ENCODE data around the gene TCAF1. TPM values are rescaled to one million over a fixed set of nuclear protein-coding genes. Genes with fewer than 3 reads are reported as not detected.

TCAF1 gene
- polyA plus RNA-seq, 1 donor (not counting 4 experiments of a cell fraction or from before 2014, with no cell fraction given) = 13.3 TPM

- Histone ChIP-seq H3K27me3 (ENCODE audit: control insufficient read depth, extremely low read depth, insufficient read depth, low read length) (no peaks in the 10 kb centered on the region), H3K9me3 (ENCODE audit: control insufficient read depth, low read depth, low read length) (no peaks in the 10 kb centered on the region), H3K4me1 (ENCODE audit: control insufficient read depth, extremely low read depth, insufficient read depth, low read length) (no peaks in the 10 kb centered on the region), H2AFZ (ENCODE audit: control insufficient read depth, low read length) (no peak overlapping the region), H3K9ac (ENCODE audit: control insufficient read depth, extremely low read depth, insufficient read depth, low read length) (no peak overlapping the region), H3K4me2 (ENCODE audit: control insufficient read depth, extremely low read depth, insufficient read depth, low read depth, low read length) (no peak overlapping the region), H3K4me3 (ENCODE audit: control insufficient read depth in 2 of 3, extremely low read depth in 1 of 3, insufficient read depth in 2 of 3, low read depth in 1 of 3, low read length in 3 of 3) (no peak overlapping the region), H3K9me1 (ENCODE audit: control insufficient read depth, extremely low read depth, insufficient read depth, low read length) (no peaks in the 10 kb centered on the region), H3K36me3 (ENCODE audit: control insufficient read depth in 2 of 2, extremely low read depth in 1 of 2, insufficient read depth in 2 of 2, low read length in 2 of 2) (no peaks in the 10 kb centered on the region), H4K20me1 (ENCODE audit: control insufficient read depth, extremely low read depth, insufficient read depth, low read length) (no peaks in the 10 kb centered on the region), H3K27ac (ENCODE audit: control insufficient read depth, insufficient read depth, low read length) (no peak overlapping the region), H3K79me2 (ENCODE audit: control insufficient read depth, insufficient read depth, low read length) (no peaks in the 10 kb centered on the region)
- DNase-seq (ENCODE audit: low read depth, low spot score) (no peak), FAIRE-seq (no peak)
- TF ChIP-seq CTCF (optimal IDR thresholded peaks at IDR 0.05 in 1 of 3, IDR thresholded peaks at IDR 0.05 in 1 of 3, conservative IDR thresholded peaks at IDR 0.05 in 1 of 3; ENCODE audit: extremely low read depth in 1 of 3, insufficient read depth in 2 of 3, low read length in 3 of 3) (no peak), EZH2 (IDR thresholded peaks at IDR 0.05; ENCODE audit: low read length) (no peak)
- dilution Hi-C loops (cut with MboI; ENCODE audit: extremely low pct_ligation_motif_present, low sequenced_read_pairs) = no loop called here
Observed at GRCh38 chr7:143914938-143915652, 13.1 kb upstream of the TCAF1 start.

GRCh38 chr7:143913945-143914615 lies 12.1 kb upstream of the TCAF1 start:
- FAIRE-seq (no peak), DNase-seq (ENCODE audit: low read depth, low spot score) (no peak)
- dilution Hi-C loops (cut with MboI; ENCODE audit: extremely low pct_ligation_motif_present, low sequenced_read_pairs) = no loop called here
- Histone ChIP-seq H3K9ac (ENCODE audit: control insufficient read depth, extremely low read depth, insufficient read depth, low read length) (no peak overlapping the region), H3K4me2 (ENCODE audit: control insufficient read depth, extremely low read depth, insufficient read depth, low read depth, low read length) (no peak overlapping the region), H3K79me2 (ENCODE audit: control insufficient read depth, insufficient read depth, low read length) (no peaks in the 10 kb centered on the region), H3K9me1 (ENCODE audit: control insufficient read depth, extremely low read depth, insufficient read depth, low read length) (no peaks in the 10 kb centered on the region), H2AFZ (ENCODE audit: control insufficient read depth, low read length) (no peak overlapping the region), H3K4me3 (ENCODE audit: control insufficient read depth in 2 of 3, extremely low read depth in 1 of 3, insufficient read depth in 2 of 3, low read depth in 1 of 3, low read length in 3 of 3) (no peak overlapping the region), H4K20me1 (ENCODE audit: control insufficient read depth, extremely low read depth, insufficient read depth, low read length) (no peaks in the 10 kb centered on the region), H3K36me3 (ENCODE audit: control insufficient read depth in 2 of 2, extremely low read depth in 1 of 2, insufficient read depth in 2 of 2, low read length in 2 of 2) (no peaks in the 10 kb centered on the region), H3K4me1 (ENCODE audit: control insufficient read depth, extremely low read depth, insufficient read depth, low read length) (no peaks in the 10 kb centered on the region), H3K9me3 (ENCODE audit: control insufficient read depth, low read depth, low read length) (no peaks in the 10 kb centered on the region), H3K27ac (ENCODE audit: control insufficient read depth, insufficient read depth, low read length) (no peak overlapping the region), H3K27me3 (ENCODE audit: control insufficient read depth, extremely low read depth, insufficient read depth, low read length) (no peaks in the 10 kb centered on the region)
- TF ChIP-seq CTCF (optimal IDR thresholded peaks at IDR 0.05 in 1 of 3, IDR thresholded peaks at IDR 0.05 in 1 of 3, conservative IDR thresholded peaks at IDR 0.05 in 1 of 3; ENCODE audit: extremely low read depth in 1 of 3, insufficient read depth in 2 of 3, low read length in 3 of 3) (no peak), EZH2 (IDR thresholded peaks at IDR 0.05; ENCODE audit: low read length) (no peak)

Data from keratinocyte (primary cell).